Measurements from ENCODE around the gene LAPTM5. TPM values are rescaled to one million over a fixed set of nuclear protein-coding genes. Genes with fewer than 3 reads are reported as not detected.
A peak's percentile ranks its signal among the peaks of the same experiment; 100 is the strongest.

Gene LAPTM5
- total and polyA plus RNA-seq, 2 donors (not counting 3 experiments of a cell fraction or from before 2014, with no cell fraction given): 83.4 to 95.2 TPM

DNA sequence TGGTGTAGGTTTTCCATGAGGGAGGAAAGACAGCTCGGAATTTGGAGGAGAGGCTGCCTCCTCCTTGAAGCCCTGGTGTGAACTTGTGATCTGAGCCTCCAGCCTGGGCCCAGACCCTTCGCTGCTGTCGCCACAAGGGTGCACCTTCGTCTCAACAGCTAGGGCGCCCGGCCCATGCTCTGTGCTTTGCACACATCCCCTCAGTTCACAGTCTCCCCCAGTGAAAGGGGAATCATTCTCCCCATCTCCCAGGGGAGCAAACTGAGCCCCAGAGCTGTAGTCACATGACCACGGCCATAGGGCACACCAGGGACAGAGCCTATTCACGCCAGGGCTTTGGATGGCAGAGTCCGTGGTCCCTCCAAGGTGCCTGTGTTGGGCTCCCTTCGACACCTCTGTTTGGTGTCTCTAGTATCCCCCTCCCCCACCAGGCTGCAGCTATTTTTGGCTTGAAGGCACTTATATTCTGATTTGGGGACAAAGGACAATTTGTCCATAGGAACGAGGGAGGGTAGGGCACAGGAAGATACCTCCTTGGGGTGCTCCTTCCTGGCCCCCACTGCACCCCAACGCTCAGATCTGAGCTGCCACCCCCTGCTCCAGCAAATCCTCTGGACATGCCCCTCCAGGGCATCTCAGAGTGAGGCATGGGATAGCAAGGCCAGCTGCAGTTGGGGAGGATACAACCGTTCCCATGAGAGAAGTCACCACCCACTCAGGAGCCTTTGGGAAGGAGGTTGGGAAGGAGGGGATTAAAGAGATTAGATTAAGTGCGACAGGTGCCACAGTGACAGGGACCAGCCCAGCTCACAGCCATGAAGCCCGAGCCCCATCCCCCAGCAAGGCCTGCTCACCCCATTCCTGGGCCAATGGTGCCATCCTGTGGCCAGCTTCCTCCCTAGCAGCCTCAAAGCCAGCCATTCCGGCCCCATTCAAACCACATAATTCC is 49.9 kb downstream of the LAPTM5 start:
- dilution Hi-C loops (cut with MboI; ENCODE audit: extremely low pct_ligation_motif_present, low sequenced_read_pairs) (no loop called here), intact Hi-C loops (cut with micrococcal nuclease) (loop anchor here (1.0 to 2.0 kb wide), 11 partner anchors 327 to 1825 kb away; partner anchors contain the start of gene PTPRU)
- H3K4me2 ChIP-seq (ENCODE audit: insufficient read depth, low read length): no peak overlapping the region
- ChIA-PET POLR2A (interaction anchor here (0.5 to 0.6 kb wide), 2 partner anchors 1469 to 1827 kb away, joined by 3 to 5 read pairs; no protein-coding TSS in a partner anchor), CTCF (interaction anchor here (0.6 to 2.2 kb wide), 29 partner anchors 8 to 1922 kb away, joined by 3 to 21 read pairs (median 4); partner anchors contain the start of gene PTPRU)
- no peak overlapping the region for H3K9ac ChIP-seq (replicated peaks; ENCODE audit: extremely low read depth, insufficient read depth, low read length)
- no peak for TF ChIP-seq FOS (IDR thresholded peaks at IDR 0.05; ENCODE audit: borderline replicate concordance, insufficient read depth, low read length)
- TF ChIP-seq, protein P1, sequence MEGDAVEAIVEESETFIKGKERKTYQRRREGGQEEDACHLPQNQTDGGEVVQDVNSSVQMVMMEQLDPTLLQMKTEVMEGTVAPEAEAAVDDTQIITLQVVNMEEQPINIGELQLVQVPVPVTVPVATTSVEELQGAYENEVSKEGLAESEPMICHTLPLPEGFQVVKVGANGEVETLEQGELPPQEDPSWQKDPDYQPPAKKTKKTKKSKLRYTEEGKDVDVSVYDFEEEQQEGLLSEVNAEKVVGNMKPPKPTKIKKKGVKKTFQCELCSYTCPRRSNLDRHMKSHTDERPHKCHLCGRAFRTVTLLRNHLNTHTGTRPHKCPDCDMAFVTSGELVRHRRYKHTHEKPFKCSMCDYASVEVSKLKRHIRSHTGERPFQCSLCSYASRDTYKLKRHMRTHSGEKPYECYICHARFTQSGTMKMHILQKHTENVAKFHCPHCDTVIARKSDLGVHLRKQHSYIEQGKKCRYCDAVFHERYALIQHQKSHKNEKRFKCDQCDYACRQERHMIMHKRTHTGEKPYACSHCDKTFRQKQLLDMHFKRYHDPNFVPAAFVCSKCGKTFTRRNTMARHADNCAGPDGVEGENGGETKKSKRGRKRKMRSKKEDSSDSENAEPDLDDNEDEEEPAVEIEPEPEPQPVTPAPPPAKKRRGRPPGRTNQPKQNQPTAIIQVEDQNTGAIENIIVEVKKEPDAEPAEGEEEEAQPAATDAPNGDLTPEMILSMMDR (IDR thresholded peaks at IDR 0.05; ENCODE audit: extremely low read depth in 1 of 2, insufficient read depth in 1 of 2, low read depth in 1 of 2, low read length in 2 of 2): peak; percentile 84 to 88
- no peaks in the 10 kb centered on the region for H3K9me3 ChIP-seq (replicated peaks; ENCODE audit: control insufficient read depth, insufficient read depth, low read length)
- H3K4me1 ChIP-seq (ENCODE audit: control insufficient read depth, extremely low read depth, insufficient read depth, low read length): no peaks in the 10 kb centered on the region
- peak; percentile 77 for FAIRE-seq
- H4K20me1 ChIP-seq (replicated peaks; ENCODE audit: control insufficient read depth, extremely low read depth, insufficient read depth, low read length): no peaks in the 10 kb centered on the region
- peak; percentile 50 for DNase-seq (ENCODE audit: low read depth, low spot score)
- no peaks in the 10 kb centered on the region for H3K9me1 ChIP-seq (replicated peaks; ENCODE audit: control insufficient read depth, extremely low read depth, insufficient read depth, low read length)
- no peak overlapping the region for H2AFZ ChIP-seq (ENCODE audit: low read depth, low read length)
- no peaks in the 10 kb centered on the region for H3K36me3 ChIP-seq (ENCODE audit: control insufficient read depth in 2 of 2, extremely low read depth in 1 of 2, insufficient read depth in 2 of 2, low read length in 2 of 2)
- no peak overlapping the region for H3K4me3 ChIP-seq (replicated peaks in 1 of 3; ENCODE audit: insufficient read depth in 1 of 3, low read depth in 1 of 3, low read length in 3 of 3)
- peaks cover 0 to 3% of the 10 kb centered on the region in 2 experiments for H3K27me3 ChIP-seq (ENCODE audit: control insufficient read depth in 2 of 2, insufficient read depth in 2 of 2, low read length in 2 of 2)
- no peaks in the 10 kb centered on the region for H3K79me2 ChIP-seq (ENCODE audit: control insufficient read depth, insufficient read depth, low read length)
- no TSS peak for BruUV-seq (replicated peaks)
- H3K27ac ChIP-seq (ENCODE audit: insufficient read depth, low read depth, low read length): no peak overlapping the region

DNA sequence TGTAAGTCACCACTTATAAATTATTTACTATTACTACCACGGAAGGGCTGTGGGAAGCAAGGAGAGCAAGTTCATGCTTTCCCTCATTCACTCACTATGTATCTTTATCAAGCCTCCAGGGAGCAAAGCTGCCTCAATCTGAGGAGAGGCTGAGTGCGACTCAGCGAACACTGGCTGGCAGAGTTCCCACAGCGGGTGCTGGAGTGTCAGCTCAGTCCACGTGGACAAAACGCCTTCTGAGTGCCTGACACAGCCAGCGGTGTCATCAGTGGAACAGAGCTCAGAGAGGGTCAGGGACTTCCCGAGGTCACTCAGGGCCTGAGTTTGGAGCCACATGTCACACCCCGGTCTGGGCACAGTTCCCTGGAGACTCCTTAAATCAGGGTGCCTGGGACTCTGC is 51.0 kb downstream of the LAPTM5 start:
- Histone ChIP-seq H3K79me2 (ENCODE audit: control insufficient read depth, insufficient read depth, low read length) (no peaks in the 10 kb centered on the region), H3K4me1 (ENCODE audit: control insufficient read depth, extremely low read depth, insufficient read depth, low read length) (no peaks in the 10 kb centered on the region), H3K36me3 (ENCODE audit: control insufficient read depth in 2 of 2, extremely low read depth in 1 of 2, insufficient read depth in 2 of 2, low read length in 2 of 2) (no peaks in the 10 kb centered on the region), H3K27ac (ENCODE audit: insufficient read depth, low read depth, low read length) (no peak overlapping the region), H3K9ac (replicated peaks; ENCODE audit: extremely low read depth, insufficient read depth, low read length) (no peak overlapping the region), H3K27me3 (ENCODE audit: control insufficient read depth in 2 of 2, insufficient read depth in 2 of 2, low read length in 2 of 2) (peaks cover 0 to 3% of the 10 kb centered on the region in 2 experiments), H3K9me3 (replicated peaks; ENCODE audit: control insufficient read depth, insufficient read depth, low read length) (no peaks in the 10 kb centered on the region), H3K4me3 (replicated peaks in 1 of 3; ENCODE audit: insufficient read depth in 1 of 3, low read depth in 1 of 3, low read length in 3 of 3) (no peak overlapping the region), H2AFZ (ENCODE audit: low read depth, low read length) (no peak overlapping the region), H4K20me1 (replicated peaks; ENCODE audit: control insufficient read depth, extremely low read depth, insufficient read depth, low read length) (no peaks in the 10 kb centered on the region), H3K9me1 (replicated peaks; ENCODE audit: control insufficient read depth, extremely low read depth, insufficient read depth, low read length) (no peaks in the 10 kb centered on the region), H3K4me2 (ENCODE audit: insufficient read depth, low read length) (no peak overlapping the region)
- POLR2A ChIA-PET: no interaction called here
- CTCF ChIA-PET: interaction anchor here (0.7 to 2.2 kb wide), 5 partner anchors 9 to 1374 kb away, joined by 3 to 21 read pairs (median 6); no protein-coding TSS in a partner anchor
- intact Hi-C loops (cut with micrococcal nuclease): no loop called here
- no peak for DNase-seq (ENCODE audit: low read depth, low spot score)
- dilution Hi-C loops (cut with MboI; ENCODE audit: extremely low pct_ligation_motif_present, low sequenced_read_pairs): no loop called here
- no peak for FAIRE-seq
- no TSS peak for BruUV-seq (replicated peaks)
- TF ChIP-seq EZH2 (IDR thresholded peaks at IDR 0.05; ENCODE audit: borderline replicate concordance, low read depth, low read length, severe bottlenecking) (no peak), GATA2 (IDR thresholded peaks at IDR 0.05; ENCODE audit: insufficient read depth, insufficient read length, low read depth, low read length) (no peak), JUN (IDR thresholded peaks at IDR 0.05; ENCODE audit: borderline replicate concordance, insufficient read depth, insufficient read length, low read depth) (no peak), POLR2AphosphoS5 (IDR thresholded peaks at IDR 0.05; ENCODE audit: insufficient read depth, low read depth, low read length) (no peak), POLR2A (IDR thresholded peaks at IDR 0.05; ENCODE audit: low read depth, low read length) (no peak), FOS (IDR thresholded peaks at IDR 0.05; ENCODE audit: borderline replicate concordance, insufficient read depth, low read length) (no peak), MYC (IDR thresholded peaks at IDR 0.05; ENCODE audit: low read depth, low read length) (no peak)
- TF ChIP-seq, protein P2, sequence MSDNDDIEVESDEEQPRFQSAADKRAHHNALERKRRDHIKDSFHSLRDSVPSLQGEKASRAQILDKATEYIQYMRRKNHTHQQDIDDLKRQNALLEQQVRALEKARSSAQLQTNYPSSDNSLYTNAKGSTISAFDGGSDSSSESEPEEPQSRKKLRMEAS (IDR thresholded peaks at IDR 0.05; ENCODE audit: insufficient read depth, insufficient read length): no peak
